GM20000 (cell line): Measurements from ENCODE around the gene STARD8.

Source experiments
- DNase-seq: peaks from one replicate; pipeline ENCODE4 v3.0.0; 2012; ENCODE audit warnings: low spot score
- CTCF ChIP-seq: IDR thresholded peaks from 2 replicates; pipeline ENCODE4 v1.5.1; 2012; ENCODE audit warnings: mild to moderate bottlenecking, control low read depth; ENCODE audit errors: extremely low read depth, missing control alignments

The STARD8 gene

GRCh38 chrX:68721546-68721945 is 74.1 kb downstream of the STARD8 start:
- no peak for TF ChIP-seq CTCF

GRCh38 chrX:68721991-68722860 is 74.8 kb downstream of the STARD8 start:
- TF ChIP-seq CTCF, result no peak
- no peak for DNase-seq

More at GRCh38 chrX:68721546-68721945, 74.1 kb downstream of the STARD8 start:
- no peak for DNase-seq

- DNase-seq, result no peak
- no peak for TF ChIP-seq CTCF
Measured at GRCh38 chrX:68723491-68724155, 76.2 kb downstream of the STARD8 start.

GRCh38 chrX:68724531-68725020 is 77.1 kb downstream of the STARD8 start:
- no peak for DNase-seq
- TF ChIP-seq CTCF, result no peak

- DNase-seq, result no peak
- TF ChIP-seq CTCF, result no peak
Measured at GRCh38 chrX:68725756-68726365, 78.4 kb downstream of the STARD8 start.

GRCh38 chrX:68726366-68726765 is 78.9 kb downstream of the STARD8 start:
- DNase-seq, result no peak
- TF ChIP-seq CTCF, result no peak

- DNase-seq, result no peak
- TF ChIP-seq CTCF, result no peak
Measured at GRCh38 chrX:68727696-68728095, 80.2 kb downstream of the STARD8 start.
